Heart left ventricle (tissue), 16 donors: ENCODE results near the gene HSD17B2. TPM values are rescaled to one million over a fixed set of nuclear protein-coding genes. Genes with fewer than 3 reads are reported as not detected.

Experiments
- ATAC-seq, 4 donors: fragments of 200-7000 bp; cut with Tn5 transposase; one replicate each; pipeline ENCODE4 v1.9.1; 2020 to 2022; ENCODE audit warnings: moderate library complexity in 4 of 4, mild to moderate bottlenecking in 3 of 4, moderate number of reproducible peaks in 1 of 4
- DNase-seq, 5 donors: peaks; one replicate each; pipeline ENCODE4 v3.0.0-alpha.2; 2020
- H3K27ac ChIP-seq, 12 donors: fragments of 200-600 bp; sonication (generic) in 4 of 12; one replicate each; pipeline versions ENCODE4 v1.5.0 to v1.8.0; 2016 to 2022; ENCODE audit warnings: mild to moderate bottlenecking in 2 of 12
- H3K27me3 ChIP-seq, 9 donors: fragments of 200-600 bp; sonication (generic) in 2 of 9; one replicate each; pipeline versions ENCODE4 v1.5.1 to v1.8.0; 2016 to 2022; ENCODE audit warnings: mild to moderate bottlenecking in 3 of 9
- H3K36me3 ChIP-seq, 9 donors: fragments of 200-600 bp; sonication (generic) in 2 of 9; one replicate each; pipeline versions ENCODE4 v1.5.0 to v1.8.0; 2018 to 2022; ENCODE audit warnings: mild to moderate bottlenecking in 2 of 9
- H3K4me1 ChIP-seq, 12 donors: fragments of 200-600 bp; sonication (generic) in 4 of 12; one replicate each; pipeline versions ENCODE4 v1.5.0 to v1.8.0; 2016 to 2022; ENCODE audit warnings: mild to moderate bottlenecking in 3 of 12
- H3K4me3 ChIP-seq, 12 donors: fragments of 200-600 bp; sonication (generic) in 4 of 12; one replicate each; pipeline versions ENCODE4 v1.5.0 to v1.8.0; 2017 to 2022; ENCODE audit warnings: mild to moderate bottlenecking in 9 of 12, moderate library complexity in 4 of 12
- H3K9me3 ChIP-seq, 12 donors: fragments of 200-600 bp; sonication (generic) in 4 of 12; one replicate each; pipeline versions ENCODE4 v1.5.0 to v1.8.0; 2016 to 2022; ENCODE audit warnings: mild to moderate bottlenecking in 1 of 12
- POLR2A ChIP-seq, 2 donors: fragments of 450-650 bp; IDR thresholded peaks; one replicate each; pipeline ENCODE4 v1.6.1; 2017; ENCODE audit warnings: antibody characterized with exemption in 2 of 2, mild to moderate bottlenecking in 2 of 2, moderate library complexity in 2 of 2
- WGBS, 4 donors: extraction: QIAGEN DNeasy Blood & Tissue Kit in 2 of 4; methylation state at CpG; one replicate each; pipeline versions ENCODE4 v1.1.5 to v1.1.7; 2013 to 2018; 5-methylcytosine and 5-hydroxymethylcytosine counted together
- intact Hi-C, 10 donors: fragments of 100-400 bp; cut with DNase I; formaldehyde crosslinking; loops; one replicate each; pipeline versions ENCODE4 v1.11.1 to v1.14.2; 2022
- polyA plus RNA-seq, 2 donors: library from polyadenylated mRNA; stranded (reverse); fragments of 200-250 nt; gene quantifications; one replicate each; pipeline ENCODE4 v1.2.3, GENCODE V29; 2013
- total RNA-seq, 9 donors: library from RNA; depleted of rRNA in 2 of 9; stranded (reverse); fragments of >200 nt in 2 of 9; fragmentation: NEBNext Ultra II Directional in 3 of 9; extraction: Animal tissue kit (Norgen Biotek cat#: 25700) in 3 of 9; gene quantifications; one replicate each; pipeline versions ENCODE4 v1.1.0 to v1.2.4, GENCODE V29; 2016 to 2023
- TF ChIP-seq, protein P1 (sequence below), 12 donors: fragments of 200-600 bp; sonication (generic) in 4 of 12; IDR thresholded peaks; one replicate each; pipeline versions ENCODE4 v1.5.0 to v1.8.0; 2018 to 2022; ENCODE audit warnings: antibody characterized with exemption in 12 of 12, mild to moderate bottlenecking in 5 of 12
- donor health status: ischemic (EF 13 %, LVEDD 7.1; RV severe dilation, severe dysfunction).
- donor health status: healthy with polysubstance abuse.
- donor health status: DM: no; HTN: yes; CAD: no.
- donor health status: DM: no; HTN: no; CAD: no.
- donor health status: ischemic (EF 25% LVEDD 6.9; RV normal size, moderate dysfunction).
- donor health status: ischemic (EF 25% LVEDD 5.7; RV mildly dilated, moderate dysfunction).
- donor health status: healthy.
- donor health status: DM: yes; HTN: yes; CAD: no.
- donor health status: ischemic (EF 35%, LVEDD 5.7; RV mildly dilated, moderate dysfunction).
- donor health status: nonischemic (EF 11% LVEDD 7.7; RV severe dilation, severe dysfunction).
- donor health status: DM: yes; HTN: yes; CAD: no.
- donor health status: PGD.
- donor health status: ischemic (EF 29% LVEDD 5.4; RV normal size, mild dysfunction).
- donor health status: nonischemic (EF 23%, LVEDD 6.1; RV moderate dilation, normal function).

Gene HSD17B2
- total and polyA plus RNA-seq, 11 donors = 0.11 TPM; not detected in 10

DNA sequence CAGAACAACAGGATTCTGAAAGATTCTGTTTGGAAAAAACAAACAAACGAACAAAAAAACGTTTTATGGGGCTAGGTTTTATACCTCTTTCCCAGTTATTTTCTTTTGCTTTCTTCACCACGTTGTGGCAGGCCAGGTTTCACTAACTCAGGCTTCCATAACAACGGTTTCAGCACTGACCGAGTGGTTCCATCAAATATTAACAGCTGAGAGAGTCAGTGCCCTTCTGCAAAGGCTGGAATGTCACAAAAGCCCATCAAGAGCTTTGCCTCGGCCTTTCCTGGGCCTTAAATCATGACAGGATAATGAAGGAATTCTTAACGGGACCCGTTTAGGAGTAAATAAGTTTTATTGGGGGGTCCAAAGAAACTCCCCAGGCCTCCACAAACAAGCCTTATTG lies 100.8 kb downstream of the HSD17B2 start:
- Histone ChIP-seq H3K36me3 (peaks cover 0 to 3% (median 0%) of the 10 kb centered on the region in 9 donors), H3K4me1 (peaks cover 0 to 11% (median 0%) of the 10 kb centered on the region in 12 donors), H3K9me3 (no peaks in the 10 kb centered on the region), H3K27me3 (no peaks in the 10 kb centered on the region), H3K27ac (no peak overlapping the region), H3K4me3 (no peak overlapping the region)
- no peak for TF ChIP-seq POLR2A (IDR thresholded peaks at IDR 0.05)
- TF ChIP-seq, protein P1, sequence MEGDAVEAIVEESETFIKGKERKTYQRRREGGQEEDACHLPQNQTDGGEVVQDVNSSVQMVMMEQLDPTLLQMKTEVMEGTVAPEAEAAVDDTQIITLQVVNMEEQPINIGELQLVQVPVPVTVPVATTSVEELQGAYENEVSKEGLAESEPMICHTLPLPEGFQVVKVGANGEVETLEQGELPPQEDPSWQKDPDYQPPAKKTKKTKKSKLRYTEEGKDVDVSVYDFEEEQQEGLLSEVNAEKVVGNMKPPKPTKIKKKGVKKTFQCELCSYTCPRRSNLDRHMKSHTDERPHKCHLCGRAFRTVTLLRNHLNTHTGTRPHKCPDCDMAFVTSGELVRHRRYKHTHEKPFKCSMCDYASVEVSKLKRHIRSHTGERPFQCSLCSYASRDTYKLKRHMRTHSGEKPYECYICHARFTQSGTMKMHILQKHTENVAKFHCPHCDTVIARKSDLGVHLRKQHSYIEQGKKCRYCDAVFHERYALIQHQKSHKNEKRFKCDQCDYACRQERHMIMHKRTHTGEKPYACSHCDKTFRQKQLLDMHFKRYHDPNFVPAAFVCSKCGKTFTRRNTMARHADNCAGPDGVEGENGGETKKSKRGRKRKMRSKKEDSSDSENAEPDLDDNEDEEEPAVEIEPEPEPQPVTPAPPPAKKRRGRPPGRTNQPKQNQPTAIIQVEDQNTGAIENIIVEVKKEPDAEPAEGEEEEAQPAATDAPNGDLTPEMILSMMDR (IDR thresholded peaks at IDR 0.05) = no peak
- ATAC-seq (no peak), DNase-seq (no peak)
- intact Hi-C loops = no loop called here
- 88 to 95% (median 91%) methylated on average over 8 of the region's 8 CpGs for WGBS, 4 donors

DNA sequence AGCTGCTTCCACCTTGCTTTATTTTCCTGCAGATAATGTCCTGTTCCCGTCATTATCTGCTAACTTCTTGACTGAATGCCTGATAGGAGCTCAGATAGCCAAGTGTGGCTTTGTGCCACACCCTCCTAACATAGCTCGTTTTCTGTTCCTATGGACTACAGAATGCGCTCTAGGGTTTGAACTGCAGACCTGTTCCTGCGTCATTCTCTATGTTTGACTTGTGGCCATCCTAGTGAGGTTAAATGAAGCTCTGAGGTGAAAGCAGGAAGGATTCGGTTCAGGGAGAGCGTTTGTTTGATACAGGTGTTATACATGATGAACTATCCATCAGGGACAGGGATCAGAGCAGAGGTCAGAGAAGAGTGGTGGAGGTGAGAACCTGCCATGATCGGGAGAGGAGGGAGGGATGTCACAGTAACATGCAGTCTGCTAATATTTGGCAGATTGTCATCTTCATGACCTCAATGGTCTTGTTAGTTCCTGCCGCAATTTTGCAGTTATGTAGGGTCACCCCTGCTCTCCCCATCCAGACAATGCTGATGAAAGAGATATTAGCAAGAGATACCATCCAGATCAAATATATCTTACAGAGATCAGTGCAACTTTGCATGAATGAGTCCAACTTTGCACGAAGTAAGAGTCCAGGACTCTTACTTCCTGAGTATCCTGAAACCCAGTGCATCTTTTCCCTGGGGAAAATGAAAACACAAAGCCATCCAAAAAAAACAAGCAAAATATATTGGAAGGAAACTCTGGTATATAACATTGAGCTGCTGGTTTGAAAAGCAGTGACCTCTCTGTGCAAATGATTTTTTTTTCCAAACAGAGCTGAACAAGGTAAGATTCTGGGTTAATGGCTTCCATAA lies 102.1 kb downstream of the HSD17B2 start:
- H3K27me3 ChIP-seq = no peaks in the 10 kb centered on the region
- TF ChIP-seq POLR2A (IDR thresholded peaks at IDR 0.05) = no peak
- TF ChIP-seq, protein P1 (IDR thresholded peaks at IDR 0.05) = no peak
- H3K4me3 ChIP-seq = no peak overlapping the region
- H3K27ac ChIP-seq = no peak overlapping the region
- WGBS, 4 donors = 60 to 78% (median 75%) methylated on average over 9 of the region's 9 CpGs
- no peaks in the 10 kb centered on the region for H3K9me3 ChIP-seq
- peaks cover 0 to 11% (median 0%) of the 10 kb centered on the region in 12 donors for H3K4me1 ChIP-seq
- intact Hi-C loops = no loop called here
- DNase-seq = no peak
- peaks cover 0 to 3% (median 0%) of the 10 kb centered on the region in 9 donors for H3K36me3 ChIP-seq
- ATAC-seq = no peak

DNA sequence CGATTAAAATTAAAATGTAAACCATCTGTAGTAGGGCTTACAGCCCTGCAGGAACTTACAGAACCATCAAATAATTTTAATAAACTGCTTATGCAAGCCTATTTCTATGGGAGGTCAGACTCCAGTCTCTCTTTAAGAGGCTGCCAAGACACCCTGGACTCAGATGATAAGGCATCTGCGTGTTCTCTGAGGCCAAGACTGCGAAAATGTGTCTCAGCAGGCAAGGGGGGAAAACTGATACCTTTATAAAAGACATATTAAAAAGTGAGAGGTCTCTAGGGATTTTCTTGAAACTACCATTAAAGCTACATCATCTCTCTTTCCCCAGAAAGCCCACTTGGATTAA lies 102.7 kb downstream of the HSD17B2 start:
- no peaks in the 10 kb centered on the region for H3K9me3 ChIP-seq

More for the DNA sequence above, 102.7 kb downstream of the HSD17B2 start:
- no peaks in the 10 kb centered on the region for H3K27me3 ChIP-seq
- H3K36me3 ChIP-seq = peaks cover 0 to 3% (median 0%) of the 10 kb centered on the region in 9 donors
- intact Hi-C loops = no loop called here
- H3K4me1 ChIP-seq = peaks cover 0 to 11% (median 0%) of the 10 kb centered on the region in 12 donors
- no peak for DNase-seq
- no peak for ATAC-seq
- 49 to 60% (median 55%) methylated on average over 3 of the region's 3 CpGs for WGBS, 4 donors
- H3K27ac ChIP-seq = no peak overlapping the region
- no peak overlapping the region for H3K4me3 ChIP-seq
- TF ChIP-seq POLR2A (IDR thresholded peaks at IDR 0.05) = no peak
- TF ChIP-seq, protein P1 (IDR thresholded peaks at IDR 0.05) = no peak
